ENCODE results near the gene CDH12.

The CDH12 gene

DNA sequence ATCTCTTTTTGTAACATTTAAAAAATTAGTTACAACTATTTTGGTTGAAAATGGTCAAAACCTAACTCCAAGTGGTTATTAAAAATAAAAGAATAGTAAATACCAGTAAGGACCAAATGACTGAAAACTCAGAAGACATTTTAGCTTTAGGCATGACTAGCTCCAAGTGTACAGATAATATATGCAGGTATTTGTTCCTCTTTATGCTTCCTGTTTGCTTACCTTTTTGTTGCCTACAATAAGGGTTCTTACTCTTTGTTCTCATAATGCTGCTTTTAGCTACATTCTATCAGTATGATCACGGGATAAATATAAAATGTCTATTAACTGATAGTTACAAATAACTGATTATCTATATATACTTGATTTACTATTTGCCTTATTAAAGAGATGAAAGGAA, 259.6 kb downstream of the CDH12 start:
- TF ChIP-seq, protein P1, sequence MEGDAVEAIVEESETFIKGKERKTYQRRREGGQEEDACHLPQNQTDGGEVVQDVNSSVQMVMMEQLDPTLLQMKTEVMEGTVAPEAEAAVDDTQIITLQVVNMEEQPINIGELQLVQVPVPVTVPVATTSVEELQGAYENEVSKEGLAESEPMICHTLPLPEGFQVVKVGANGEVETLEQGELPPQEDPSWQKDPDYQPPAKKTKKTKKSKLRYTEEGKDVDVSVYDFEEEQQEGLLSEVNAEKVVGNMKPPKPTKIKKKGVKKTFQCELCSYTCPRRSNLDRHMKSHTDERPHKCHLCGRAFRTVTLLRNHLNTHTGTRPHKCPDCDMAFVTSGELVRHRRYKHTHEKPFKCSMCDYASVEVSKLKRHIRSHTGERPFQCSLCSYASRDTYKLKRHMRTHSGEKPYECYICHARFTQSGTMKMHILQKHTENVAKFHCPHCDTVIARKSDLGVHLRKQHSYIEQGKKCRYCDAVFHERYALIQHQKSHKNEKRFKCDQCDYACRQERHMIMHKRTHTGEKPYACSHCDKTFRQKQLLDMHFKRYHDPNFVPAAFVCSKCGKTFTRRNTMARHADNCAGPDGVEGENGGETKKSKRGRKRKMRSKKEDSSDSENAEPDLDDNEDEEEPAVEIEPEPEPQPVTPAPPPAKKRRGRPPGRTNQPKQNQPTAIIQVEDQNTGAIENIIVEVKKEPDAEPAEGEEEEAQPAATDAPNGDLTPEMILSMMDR (IDR thresholded peaks at IDR 0.05; ENCODE audit: insufficient read depth, missing control alignments): no peak
- DNase-seq (ENCODE audit: insufficient read length, low spot score) (no peak), FAIRE-seq (no peak)

DNA sequence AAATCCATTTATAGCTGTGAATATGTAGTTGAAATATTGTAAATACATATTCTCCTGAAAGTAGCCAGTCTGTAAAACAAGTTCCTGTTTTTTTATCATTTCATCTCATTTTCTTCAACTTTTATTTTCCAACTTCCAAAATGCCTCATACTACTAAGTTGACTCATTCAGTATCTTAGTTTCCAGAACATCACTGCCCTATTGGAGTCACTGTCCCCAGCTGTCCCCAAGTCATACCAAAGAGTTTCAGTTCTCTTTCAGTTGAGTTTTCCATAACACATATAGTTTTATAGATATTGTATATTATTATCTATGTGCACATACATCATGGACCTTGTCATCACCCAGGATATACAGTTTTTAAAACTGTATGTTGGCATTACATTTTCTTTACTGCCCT, 261.7 kb downstream of the CDH12 start:
- no peak for FAIRE-seq
- TF ChIP-seq, protein P1 (IDR thresholded peaks at IDR 0.05; ENCODE audit: insufficient read depth, missing control alignments): no peak
- no peak for DNase-seq (ENCODE audit: insufficient read length, low spot score)

DNA sequence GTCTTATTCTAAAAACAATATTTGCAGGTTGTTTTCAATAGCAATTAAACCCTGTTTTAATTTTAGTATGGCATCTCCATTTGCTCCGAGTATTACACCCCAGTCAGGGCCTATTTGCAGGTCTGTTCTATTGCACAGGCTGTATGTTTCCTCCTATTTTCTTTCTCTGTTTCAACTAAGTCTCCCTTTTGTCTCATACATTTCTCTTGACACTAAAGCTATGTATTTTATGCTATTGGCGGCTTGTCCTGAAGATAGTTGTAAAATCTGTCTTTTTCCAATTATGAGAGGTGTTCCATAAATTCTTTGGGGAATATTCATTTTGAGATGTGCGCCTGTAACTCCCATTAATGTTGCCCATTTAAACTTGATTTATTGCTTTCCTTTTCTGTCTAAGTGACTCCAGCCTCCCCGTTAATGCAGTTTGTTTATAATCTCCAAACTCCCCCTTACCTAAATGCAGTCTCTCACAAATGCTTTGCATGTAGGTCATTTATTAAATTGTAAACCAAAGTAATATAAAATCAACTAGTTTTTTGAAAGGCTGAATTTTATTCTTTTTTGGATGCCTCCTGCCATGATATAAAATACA, 262.4 kb downstream of the CDH12 start:
- TF ChIP-seq, protein P1 (IDR thresholded peaks at IDR 0.05; ENCODE audit: insufficient read depth, missing control alignments): no peak
- FAIRE-seq (no peak), DNase-seq (ENCODE audit: insufficient read length, low spot score) (no peak)

DNA sequence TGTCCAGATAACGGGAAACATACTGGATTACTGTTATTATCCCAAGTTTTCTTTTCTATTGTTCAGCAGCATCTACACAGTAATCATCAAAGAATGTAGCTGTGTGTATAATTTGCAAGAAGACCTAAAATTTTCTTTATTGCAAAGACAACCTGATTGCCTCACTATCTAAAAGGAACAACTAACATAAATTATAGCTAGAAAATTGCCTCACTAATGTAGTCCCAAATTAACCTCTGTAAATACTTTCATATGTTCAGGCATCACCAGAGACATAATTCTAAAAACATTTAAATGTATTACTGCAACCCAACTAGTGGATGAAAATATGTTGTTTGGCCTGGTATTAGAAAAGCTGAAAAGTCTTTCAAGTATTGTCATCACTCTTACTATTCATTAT, 275.4 kb downstream of the CDH12 start:
- TF ChIP-seq, protein P1 (IDR thresholded peaks at IDR 0.05; ENCODE audit: insufficient read depth, missing control alignments): no peak
- FAIRE-seq (no peak), DNase-seq (ENCODE audit: insufficient read length, low spot score) (no peak)

DNA sequence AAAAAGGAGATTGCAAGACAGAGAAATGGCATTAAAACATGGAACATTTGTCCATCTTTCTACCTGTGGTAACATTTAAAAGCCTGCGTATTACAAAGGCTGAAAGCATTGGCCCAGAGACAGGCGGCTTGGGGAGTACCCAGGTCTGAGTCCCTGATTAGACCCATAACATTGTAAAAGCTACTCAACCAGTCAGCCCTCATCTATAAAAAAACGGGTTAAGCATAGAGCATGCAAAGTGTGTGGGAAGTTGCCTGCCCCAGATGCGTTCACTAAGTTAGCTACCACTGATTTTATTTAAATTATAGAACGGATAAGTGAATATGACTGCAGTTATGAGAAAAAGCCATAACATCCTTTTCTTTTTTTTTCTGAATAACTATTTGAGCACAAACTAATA, 276.1 kb downstream of the CDH12 start:
- DNase-seq (ENCODE audit: insufficient read length, low spot score) (no peak), FAIRE-seq (no peak)
- TF ChIP-seq, protein P1 (IDR thresholded peaks at IDR 0.05; ENCODE audit: insufficient read depth, missing control alignments): no peak

DNA sequence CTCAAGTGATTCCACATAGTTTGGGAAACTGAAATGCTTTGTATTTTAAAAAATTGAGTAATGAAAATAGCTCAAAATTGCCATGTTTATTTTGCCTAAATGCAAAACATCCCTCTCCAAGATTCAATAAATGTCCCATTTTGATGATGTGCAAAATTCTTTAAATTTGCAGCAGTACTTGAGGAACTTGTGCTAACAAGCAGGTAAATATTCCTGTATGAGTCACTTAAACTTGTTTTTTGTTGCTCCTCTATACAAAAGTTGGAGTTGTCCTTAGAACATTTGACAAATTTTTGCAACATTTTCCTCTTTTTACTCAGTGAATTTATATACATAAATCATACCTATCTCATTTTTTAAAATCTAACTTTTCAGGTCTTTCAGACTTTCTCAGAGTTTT, 280.2 kb downstream of the CDH12 start:
- no peak for FAIRE-seq
- TF ChIP-seq, protein P1 (IDR thresholded peaks at IDR 0.05; ENCODE audit: insufficient read depth, missing control alignments): no peak

DNA sequence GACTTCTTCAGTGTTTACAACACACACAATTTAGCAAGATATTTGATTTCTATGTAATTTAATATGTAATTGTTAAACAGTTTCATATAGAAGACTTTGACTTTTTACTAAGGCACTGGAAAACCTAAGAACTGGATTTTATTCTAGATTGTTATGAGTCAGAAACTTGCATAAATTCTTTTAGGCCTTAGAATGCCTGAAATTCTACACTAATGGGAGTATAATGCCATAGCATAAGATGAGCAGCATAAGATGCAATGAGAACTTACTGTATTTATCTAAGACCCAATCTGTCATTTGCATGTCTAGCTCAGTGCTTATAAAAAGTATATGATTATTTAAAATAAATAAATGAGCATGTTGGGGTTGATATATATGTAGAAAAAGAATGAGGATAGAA, 285.2 kb downstream of the CDH12 start:
- TF ChIP-seq, protein P1 (IDR thresholded peaks at IDR 0.05; ENCODE audit: insufficient read depth, missing control alignments): no peak
- FAIRE-seq (no peak), DNase-seq (ENCODE audit: insufficient read length, low spot score) (no peak)

More for the DNA sequence above, 280.2 kb downstream of the CDH12 start:
- no peak for DNase-seq (ENCODE audit: insufficient read length, low spot score)

Data from D721Med (cell line).